ENCODE data around the gene NADK2. TPM values are rescaled to one million over a fixed set of nuclear protein-coding genes. Genes with fewer than 3 reads are reported as not detected.

Gene NADK2
- total RNA-seq, 2 donors from 2014 or later: 17.9 to 30.4 TPM

GRCh38 chr5:36164461-36164860 lies 77.3 kb downstream of the NADK2 start:
- peaks cover 45% of the 10 kb centered on the region for H3K36me3 ChIP-seq

GRCh38 chr5:36162810-36163486 lies 78.8 kb downstream of the NADK2 start:
- peaks cover 0 to 8% of the 10 kb centered on the region in 2 donors for H3K4me1 ChIP-seq
- H3K27me3 ChIP-seq: no peaks in the 10 kb centered on the region
- H3K4me3 ChIP-seq: no peak overlapping the region
- H3K9me3 ChIP-seq: no peaks in the 10 kb centered on the region
- DNase-seq (ENCODE audit: low spot score): no peak
- peaks cover 43% of the 10 kb centered on the region for H3K36me3 ChIP-seq
- no peak overlapping the region for H3K27ac ChIP-seq
- no peak for TF ChIP-seq CTCF (IDR thresholded peaks at IDR 0.05)

More at GRCh38 chr5:36164461-36164860, 77.3 kb downstream of the NADK2 start:
- Histone ChIP-seq H3K9me3 (no peaks in the 10 kb centered on the region), H3K27ac (no peak overlapping the region), H3K4me1 (no peaks in the 10 kb centered on the region), H3K27me3 (no peaks in the 10 kb centered on the region), H3K4me3 (no peak overlapping the region)
- no peak for DNase-seq (ENCODE audit: low spot score)
- TF ChIP-seq CTCF (IDR thresholded peaks at IDR 0.05): no peak

GRCh38 chr5:36161361-36161760 lies 80.4 kb downstream of the NADK2 start:
- no peaks in the 10 kb centered on the region for H3K9me3 ChIP-seq
- peaks cover 48% of the 10 kb centered on the region for H3K36me3 ChIP-seq
- H3K4me1 ChIP-seq: peaks cover 0 to 12% of the 10 kb centered on the region in 2 donors
- no peaks in the 10 kb centered on the region for H3K27me3 ChIP-seq
- no peak overlapping the region for H3K4me3 ChIP-seq
- no peak for DNase-seq (ENCODE audit: low spot score)
- TF ChIP-seq CTCF (IDR thresholded peaks at IDR 0.05): no peak
- no peak overlapping the region for H3K27ac ChIP-seq

GRCh38 chr5:36160617-36161016 lies 81.1 kb downstream of the NADK2 start:
- Histone ChIP-seq H3K4me3 (no peak overlapping the region), H3K4me1 (peaks cover 0 to 12% of the 10 kb centered on the region in 2 donors), H3K27ac (no peak overlapping the region), H3K9me3 (no peaks in the 10 kb centered on the region), H3K27me3 (no peaks in the 10 kb centered on the region), H3K36me3 (peaks cover 48% of the 10 kb centered on the region)
- no peak for DNase-seq (ENCODE audit: low spot score)
- TF ChIP-seq CTCF (IDR thresholded peaks at IDR 0.05): no peak

- Histone ChIP-seq H3K4me3 (no peak overlapping the region), H3K27me3 (no peaks in the 10 kb centered on the region), H3K4me1 (peaks cover 0 to 22% of the 10 kb centered on the region in 2 donors), H3K9me3 (no peaks in the 10 kb centered on the region), H3K36me3 (peaks cover 41% of the 10 kb centered on the region), H3K27ac (no peak overlapping the region)
- TF ChIP-seq CTCF (IDR thresholded peaks at IDR 0.05): no peak
- DNase-seq (ENCODE audit: low spot score): no peak
Measured at GRCh38 chr5:36158144-36158543, 83.6 kb downstream of the NADK2 start.

- H3K27me3 ChIP-seq: no peaks in the 10 kb centered on the region
- no peak for TF ChIP-seq CTCF (IDR thresholded peaks at IDR 0.05)
- H3K4me1 ChIP-seq: peaks cover 0 to 32% of the 10 kb centered on the region in 2 donors
- H3K27ac ChIP-seq: no peak overlapping the region
- DNase-seq (ENCODE audit: low spot score): no peak
- peaks cover 26% of the 10 kb centered on the region for H3K36me3 ChIP-seq
- H3K9me3 ChIP-seq: no peaks in the 10 kb centered on the region
- H3K4me3 ChIP-seq: no peak overlapping the region
Measured at GRCh38 chr5:36156619-36157018, 85.1 kb downstream of the NADK2 start.

Data from right atrium auricular region (tissue), 2 donors.